ENCODE data around the gene USP15.

DNA sequence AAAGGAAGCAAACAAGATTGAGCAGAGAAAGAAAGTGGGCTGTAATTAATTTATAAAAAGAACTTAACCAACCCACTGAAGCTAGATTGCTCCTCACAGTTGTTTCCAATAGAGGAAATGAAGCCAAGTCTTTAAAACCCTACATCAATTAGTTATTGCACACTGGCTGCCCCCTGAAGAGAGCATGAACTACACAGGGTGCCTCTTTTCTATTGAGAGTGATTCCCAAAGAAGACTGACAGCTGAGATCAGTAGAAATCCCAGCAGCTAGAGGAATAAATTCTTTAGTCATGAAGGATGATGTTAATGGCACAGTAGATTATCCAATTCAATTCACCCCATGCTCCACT, 8.6 kb upstream of the USP15 start:
- TF ChIP-seq, protein P1, sequence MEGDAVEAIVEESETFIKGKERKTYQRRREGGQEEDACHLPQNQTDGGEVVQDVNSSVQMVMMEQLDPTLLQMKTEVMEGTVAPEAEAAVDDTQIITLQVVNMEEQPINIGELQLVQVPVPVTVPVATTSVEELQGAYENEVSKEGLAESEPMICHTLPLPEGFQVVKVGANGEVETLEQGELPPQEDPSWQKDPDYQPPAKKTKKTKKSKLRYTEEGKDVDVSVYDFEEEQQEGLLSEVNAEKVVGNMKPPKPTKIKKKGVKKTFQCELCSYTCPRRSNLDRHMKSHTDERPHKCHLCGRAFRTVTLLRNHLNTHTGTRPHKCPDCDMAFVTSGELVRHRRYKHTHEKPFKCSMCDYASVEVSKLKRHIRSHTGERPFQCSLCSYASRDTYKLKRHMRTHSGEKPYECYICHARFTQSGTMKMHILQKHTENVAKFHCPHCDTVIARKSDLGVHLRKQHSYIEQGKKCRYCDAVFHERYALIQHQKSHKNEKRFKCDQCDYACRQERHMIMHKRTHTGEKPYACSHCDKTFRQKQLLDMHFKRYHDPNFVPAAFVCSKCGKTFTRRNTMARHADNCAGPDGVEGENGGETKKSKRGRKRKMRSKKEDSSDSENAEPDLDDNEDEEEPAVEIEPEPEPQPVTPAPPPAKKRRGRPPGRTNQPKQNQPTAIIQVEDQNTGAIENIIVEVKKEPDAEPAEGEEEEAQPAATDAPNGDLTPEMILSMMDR (IDR thresholded peaks at IDR 0.05; ENCODE audit: borderline replicate concordance, extremely low read depth, low read length, poor library complexity, severe bottlenecking), result no peak
- TF ChIP-seq EZH2 (IDR thresholded peaks at IDR 0.05; ENCODE audit: borderline replicate concordance, low read depth, low read length, severe bottlenecking), result no peak

Measured in DND-41 (cell line).